Activated T-cell treated with anti-CD3 and anti-CD28 coated beads, Interleukin-2, amount 50 U/mL, for 1 hour (primary cell): ENCODE results near the gene TMEM255A.
A peak's percentile ranks its signal among the peaks of the same experiment; 100 is the strongest.

Source experiments
- DNase-seq: peaks from one replicate; pipeline ENCODE4 v3.0.0-alpha.2; 2020

The TMEM255A gene

GRCh38 chrX:120262859-120263708 lies 48.2 kb downstream of the TMEM255A start:
- DNase-seq = no peak

DNA sequence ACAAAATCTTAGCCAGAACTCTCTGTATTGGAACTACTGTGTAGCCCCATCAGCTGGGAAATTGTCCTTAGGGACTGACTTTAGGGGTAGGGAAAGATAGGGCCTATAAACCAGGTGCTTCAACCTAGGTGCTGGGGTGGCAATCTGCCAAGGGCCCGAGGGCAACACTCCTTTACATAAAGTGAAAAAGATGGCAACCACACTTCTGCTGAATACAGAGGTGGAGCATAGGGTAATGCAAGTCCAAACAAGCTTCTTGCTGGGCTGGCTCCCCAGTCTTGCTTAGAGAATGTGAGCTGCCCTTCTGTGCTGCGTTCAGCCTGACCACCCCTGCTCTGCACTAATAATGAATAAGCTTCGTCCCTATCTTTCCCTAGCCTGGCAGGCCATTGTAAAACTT lies 50.9 kb downstream of the TMEM255A start:
- DNase-seq = no peak

GRCh38 chrX:120253784-120254183 lies 57.5 kb downstream of the TMEM255A start:
- DNase-seq = no peak

DNA sequence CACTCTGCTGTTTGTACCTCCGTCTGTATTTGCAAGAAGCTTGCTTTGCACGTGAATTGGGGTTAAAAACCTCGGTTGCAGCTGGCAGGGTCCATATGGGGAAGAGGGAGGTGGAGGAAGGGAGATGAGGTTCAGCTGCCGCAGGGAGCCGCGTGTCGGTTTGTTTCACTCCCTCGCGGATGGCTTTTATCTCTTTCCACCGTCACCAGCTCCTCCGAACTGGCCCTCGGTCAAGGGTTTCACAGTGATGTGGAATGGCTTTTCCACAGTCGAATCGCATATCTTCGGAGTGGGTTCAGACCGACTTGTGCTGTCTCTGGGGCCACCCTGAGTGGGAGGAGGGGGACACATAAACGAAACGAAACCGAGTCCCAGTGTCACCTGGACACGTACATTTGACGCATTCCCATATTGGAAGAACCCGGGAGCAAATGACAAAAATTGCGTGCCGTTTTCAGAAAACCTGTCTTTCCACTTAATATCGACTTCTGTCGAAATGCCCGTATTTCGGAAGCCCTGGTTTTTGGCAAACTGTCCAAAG lies 59.7 kb downstream of the TMEM255A start:
- peak; percentile 28 for DNase-seq

DNA sequence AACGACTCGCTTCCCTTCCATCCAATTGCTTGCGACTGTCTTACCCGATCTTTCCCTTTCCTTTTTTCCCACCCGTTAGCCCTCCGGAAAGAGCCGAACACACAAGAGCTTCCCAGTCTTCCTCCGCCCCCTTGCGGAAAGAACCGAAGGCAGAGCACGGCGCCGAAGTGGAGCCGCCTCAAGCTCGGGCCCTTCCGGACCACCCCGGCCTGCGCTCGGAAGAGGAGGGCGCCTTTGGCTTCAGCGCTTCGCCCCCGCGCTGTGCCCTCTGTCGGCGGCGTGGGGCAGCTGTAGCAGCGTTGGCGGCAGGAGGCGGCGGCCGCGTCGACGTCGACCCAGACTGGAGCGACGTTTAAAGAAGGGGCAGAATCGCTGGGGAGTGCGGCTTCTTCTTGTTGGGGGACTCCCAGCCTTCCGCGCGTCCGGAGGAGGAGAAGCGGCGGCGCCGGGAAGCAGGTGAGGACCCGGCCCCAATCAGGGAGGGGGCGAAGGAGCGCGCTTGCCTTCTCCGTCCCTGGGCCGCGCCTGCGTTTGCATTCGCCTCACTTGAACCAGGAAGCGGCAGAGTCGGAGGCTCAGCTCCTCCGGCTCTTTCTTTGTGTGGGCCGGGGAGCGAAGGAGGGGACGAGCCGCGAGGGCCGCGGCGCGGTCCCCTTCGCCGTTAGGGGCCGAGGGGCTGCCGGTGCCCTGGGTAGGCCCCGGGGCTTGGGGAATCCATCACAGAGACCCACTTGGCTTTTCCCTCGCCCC lies 60.6 kb downstream of the TMEM255A start, which contains the start of gene ZBTB33:
Gene ZBTB33 (plus strand): TSS at position 291 of the 750 bp plus-strand sequence. CDS start 2,604 bp downstream, outside the sequence.
- peak; percentile 82 for DNase-seq

DNA sequence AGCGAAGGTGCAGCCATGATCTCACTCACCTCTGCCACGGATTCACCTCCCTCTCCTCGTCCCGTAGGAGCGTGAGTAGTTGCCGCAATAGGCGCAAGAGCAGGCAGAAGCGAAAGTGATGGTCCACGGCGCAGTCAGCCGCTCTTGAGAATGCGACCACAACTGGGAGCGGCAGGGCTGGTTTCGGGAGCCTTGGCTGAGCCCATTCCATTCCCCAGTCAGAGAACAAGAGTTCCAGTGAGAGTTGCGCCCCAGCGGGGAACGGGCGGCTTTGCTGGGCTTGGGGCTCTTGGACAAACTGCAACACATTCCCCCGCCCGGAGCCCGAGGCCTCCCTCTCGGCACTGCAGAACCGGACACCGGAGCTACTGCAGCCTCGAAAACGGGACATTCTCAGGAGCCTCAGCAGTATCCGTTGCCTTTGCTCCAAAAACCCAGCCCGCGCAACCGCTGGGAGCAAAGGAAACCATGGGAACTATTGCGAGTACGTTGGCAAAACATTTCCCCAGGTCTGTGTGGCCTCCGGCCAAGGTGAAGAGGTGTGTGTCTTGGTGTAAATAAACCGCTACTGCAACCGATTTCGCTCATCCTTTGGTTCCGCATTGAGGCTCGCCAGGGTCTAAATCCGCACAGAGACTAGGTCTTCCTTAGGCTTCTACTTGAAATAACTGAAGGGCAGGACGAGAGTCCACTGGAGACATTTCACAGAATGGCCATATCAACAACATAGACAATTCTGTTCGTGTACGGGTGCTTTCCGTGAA lies 66.3 kb downstream of the TMEM255A start:
- DNase-seq = peak; percentile 62

DNA sequence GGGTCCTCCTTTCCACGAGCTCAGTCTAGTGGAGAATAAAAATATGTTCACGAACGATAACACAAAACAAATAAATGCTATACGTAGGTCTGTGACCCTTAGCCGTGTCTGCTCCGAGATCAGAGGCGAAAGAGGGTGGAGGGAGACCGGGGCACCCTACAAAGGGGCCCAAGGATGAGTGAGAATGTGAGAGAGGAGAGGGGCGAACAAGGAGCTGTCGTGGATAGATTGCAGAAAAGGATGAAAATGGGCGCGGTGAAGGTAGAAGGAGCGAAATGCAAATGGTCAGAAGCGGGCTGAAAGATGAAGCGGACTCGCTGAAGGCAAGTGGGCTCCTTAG lies 66.9 kb downstream of the TMEM255A start:
- no peak for DNase-seq

DNA sequence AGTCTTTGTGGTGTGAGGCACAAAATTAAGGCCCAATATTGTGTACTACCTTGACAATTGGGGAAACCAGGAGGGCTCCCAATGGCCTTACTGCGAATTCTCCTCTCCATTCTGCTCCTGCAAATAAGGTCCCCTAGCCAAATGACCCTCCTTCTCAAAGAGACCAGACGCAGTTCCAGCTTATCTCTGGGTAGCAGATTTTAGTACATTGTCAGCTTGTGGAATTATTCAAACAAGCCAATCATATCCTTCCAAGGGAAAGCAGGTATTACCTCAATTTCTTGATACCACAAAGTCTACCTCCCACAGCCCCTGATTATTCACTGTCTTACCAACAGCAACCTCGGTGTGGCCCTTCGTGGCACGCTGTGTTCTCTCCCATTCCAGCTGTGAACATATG lies 68.4 kb downstream of the TMEM255A start:
- DNase-seq = no peak

GRCh38 chrX:120238933-120239332 lies 72.3 kb downstream of the TMEM255A start:
- no peak for DNase-seq

DNA sequence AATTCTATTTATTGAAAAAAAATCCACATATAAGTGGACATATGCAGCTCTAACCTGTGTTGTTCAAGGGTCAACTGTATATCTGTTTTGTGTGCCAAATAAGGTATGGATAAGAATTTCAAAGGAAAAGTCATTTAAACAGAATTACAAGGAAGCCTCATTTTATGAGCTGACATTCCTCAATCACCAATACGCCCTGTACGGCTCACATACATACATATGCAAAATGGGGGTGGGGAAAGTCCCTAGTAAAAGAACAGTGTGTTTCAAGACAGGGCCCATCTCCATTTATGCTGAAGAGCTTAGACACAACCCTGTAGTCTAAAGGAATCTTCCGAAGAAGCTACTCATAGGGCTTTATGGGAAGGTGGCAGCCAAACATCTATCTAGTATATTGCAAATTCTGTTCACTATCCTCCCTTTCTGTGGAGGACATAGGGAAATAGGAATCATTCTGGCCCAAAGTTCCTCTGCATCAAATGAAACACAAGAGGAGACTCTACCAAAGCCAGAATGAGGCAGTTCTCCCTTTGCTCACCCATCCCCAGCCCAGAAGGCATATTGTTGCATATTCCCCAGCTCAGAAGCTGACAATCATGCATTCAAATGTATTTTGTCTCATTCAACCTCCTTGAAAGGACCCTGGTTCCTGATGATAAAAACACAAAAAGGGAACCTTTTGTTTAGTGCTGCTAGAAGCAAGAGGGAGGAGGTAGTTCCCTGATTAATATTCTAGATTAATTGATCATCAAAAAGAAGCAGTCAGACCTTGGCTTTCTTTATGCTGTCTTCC lies 74.4 kb downstream of the TMEM255A start:
- no peak for DNase-seq

DNA sequence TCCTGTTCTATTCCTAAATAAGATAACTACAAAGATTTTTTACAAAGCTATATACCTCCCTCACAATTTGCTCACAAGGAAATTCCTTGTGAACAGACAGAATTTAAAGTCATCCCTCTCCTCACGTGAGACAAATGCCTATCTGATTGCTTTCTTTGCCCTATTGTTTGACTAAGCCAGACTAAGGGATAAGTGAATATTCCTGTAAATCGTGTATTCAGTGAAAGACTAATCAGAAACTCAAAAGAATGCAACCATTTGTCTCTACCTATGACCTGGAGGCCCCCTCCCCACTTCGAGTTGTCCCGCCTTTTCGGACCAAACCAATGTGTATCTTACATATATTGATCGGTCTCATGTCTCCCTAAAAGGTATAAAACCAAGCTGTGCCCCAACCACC lies 76.0 kb downstream of the TMEM255A start:
- no peak for DNase-seq

- no peak for DNase-seq
These were observed 82.9 kb downstream of the TMEM255A start for GRCh38 chrX:120228187-120228908.

DNA sequence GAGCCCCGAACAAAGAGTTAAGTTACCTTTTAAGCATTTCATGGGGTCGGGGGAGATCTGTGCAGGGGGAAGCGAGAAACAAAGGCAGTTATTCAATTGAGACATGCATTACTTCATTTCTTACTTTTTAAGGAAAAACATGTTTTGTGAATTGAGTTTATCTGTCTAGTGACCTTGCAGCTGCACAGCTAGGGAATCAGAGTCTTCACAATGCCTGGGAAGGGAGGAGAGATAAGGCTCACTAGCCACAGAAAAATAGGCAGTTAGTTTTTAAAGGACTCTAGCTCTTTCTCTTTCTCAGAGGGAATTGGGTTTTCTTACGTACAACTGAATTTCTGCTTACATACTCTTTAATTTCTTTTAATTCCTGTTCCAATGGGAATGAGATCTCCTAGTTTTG lies 86.9 kb downstream of the TMEM255A start:
- no peak for DNase-seq

GRCh38 chrX:120223374-120223773 lies 87.9 kb downstream of the TMEM255A start:
- no peak for DNase-seq

GRCh38 chrX:120213438-120214265 lies 97.6 kb downstream of the TMEM255A start:
- peak; percentile 35 for DNase-seq
